Endothelial cell (in vitro differentiated cells): ENCODE measurements around the gene PADI1. TPM values are rescaled to one million over a fixed set of nuclear protein-coding genes. Genes with fewer than 3 reads are reported as not detected.

ENCODE experiments used
- DNase-seq: peaks from one replicate; pipeline ENCODE4 v3.0.0; 2021; ENCODE audit warnings: low spot score
- H3K27ac Mint-ChIP-seq: one replicate; pipeline ENCODE4 v1.8.0; 2021; ENCODE audit warnings: mixed read lengths, inconsistent platforms; ENCODE audit not compliant: unreplicated experiment
- H3K27me3 Mint-ChIP-seq: one replicate; pipeline ENCODE4 v1.8.0; 2021; ENCODE audit warnings: mild to moderate bottlenecking, moderate library complexity, mixed read lengths, inconsistent platforms; ENCODE audit not compliant: unreplicated experiment
- H3K36me3 Mint-ChIP-seq: one replicate; pipeline ENCODE4 v1.8.0; 2021; ENCODE audit warnings: mild to moderate bottlenecking, low read depth, mixed read lengths, inconsistent platforms; ENCODE audit not compliant: unreplicated experiment
- H3K4me1 Mint-ChIP-seq: one replicate; pipeline ENCODE4 v1.8.0; 2021; ENCODE audit warnings: mild to moderate bottlenecking, mixed read lengths, inconsistent platforms; ENCODE audit not compliant: unreplicated experiment
- H3K4me3 Mint-ChIP-seq: one replicate; pipeline ENCODE4 v1.8.0; 2021; ENCODE audit warnings: mild to moderate bottlenecking, mixed read lengths, inconsistent platforms; ENCODE audit not compliant: unreplicated experiment
- H3K9me3 Mint-ChIP-seq: one replicate; pipeline ENCODE4 v1.8.0; 2021; ENCODE audit warnings: mixed read lengths, inconsistent platforms; ENCODE audit not compliant: unreplicated experiment
- CTCF ChIP-seq: fragments of 200-600 bp; sonication (generic); IDR thresholded peaks from one replicate; pipeline ENCODE4 v1.5.0; 2021; ENCODE audit warnings: antibody characterized with exemption; ENCODE audit not compliant: unreplicated experiment
- total RNA-seq: library from RNA; stranded (reverse); fragmentation: NEBNext Ultra II Directional; extraction: Animal tissue kit (Norgen Biotek cat#: 25700); gene quantifications from one replicate; pipeline ENCODE4 v1.2.1, GENCODE V29; 2021; ENCODE audit not compliant: unreplicated experiment

Gene PADI1
- total RNA-seq, 1 donor from 2014 or later: 0.08 TPM

- Mint-ChIP-seq H3K27ac (no peak overlapping the region), H3K4me3 (no peak overlapping the region), H3K36me3 (no peaks in the 10 kb centered on the region), H3K9me3 (no peaks in the 10 kb centered on the region), H3K4me1 (no peaks in the 10 kb centered on the region), H3K27me3 (peaks cover 6% of the 10 kb centered on the region)
- no peak for TF ChIP-seq CTCF
- no peak for DNase-seq
Measured at GRCh38 chr1:17193222-17194132, 11.5 kb upstream of the PADI1 start.

- no peak for TF ChIP-seq CTCF
- Mint-ChIP-seq H3K9me3 (no peaks in the 10 kb centered on the region), H3K36me3 (no peaks in the 10 kb centered on the region), H3K4me1 (no peaks in the 10 kb centered on the region), H3K27me3 (peaks cover 6% of the 10 kb centered on the region), H3K4me3 (no peak overlapping the region), H3K27ac (no peak overlapping the region)
- no peak for DNase-seq
Measured at GRCh38 chr1:17194133-17194475, 10.8 kb upstream of the PADI1 start.

GRCh38 chr1:17194615-17195528, 10.1 kb upstream of the PADI1 start:
- Mint-ChIP-seq H3K27ac (no peak overlapping the region), H3K4me1 (no peaks in the 10 kb centered on the region), H3K4me3 (no peak overlapping the region), H3K27me3 (peaks cover 8% of the 10 kb centered on the region), H3K9me3 (no peaks in the 10 kb centered on the region), H3K36me3 (no peaks in the 10 kb centered on the region)
- no peak for TF ChIP-seq CTCF
- no peak for DNase-seq

GRCh38 chr1:17195731-17196130, 9.2 kb upstream of the PADI1 start:
- Mint-ChIP-seq H3K36me3 (no peaks in the 10 kb centered on the region), H3K4me3 (no peak overlapping the region), H3K9me3 (no peaks in the 10 kb centered on the region), H3K27me3 (peaks cover 8% of the 10 kb centered on the region), H3K27ac (no peak overlapping the region), H3K4me1 (no peaks in the 10 kb centered on the region)
- DNase-seq: no peak
- no peak for TF ChIP-seq CTCF
